HG02571 (cell line): ENCODE results near the gene RDH8.

ENCODE experiments used
- ATAC-seq: cut with Tn5 transposase; IDR thresholded peaks from one replicate; pipeline ENCODE4 v1.9.1; 2021; ENCODE audit warnings: mild to moderate bottlenecking, moderate library complexity; ENCODE audit not compliant: unreplicated experiment

The RDH8 gene

GRCh38 chr19:10036601-10037071, 23.4 kb downstream of the RDH8 start:
- ATAC-seq: no peak

DNA sequence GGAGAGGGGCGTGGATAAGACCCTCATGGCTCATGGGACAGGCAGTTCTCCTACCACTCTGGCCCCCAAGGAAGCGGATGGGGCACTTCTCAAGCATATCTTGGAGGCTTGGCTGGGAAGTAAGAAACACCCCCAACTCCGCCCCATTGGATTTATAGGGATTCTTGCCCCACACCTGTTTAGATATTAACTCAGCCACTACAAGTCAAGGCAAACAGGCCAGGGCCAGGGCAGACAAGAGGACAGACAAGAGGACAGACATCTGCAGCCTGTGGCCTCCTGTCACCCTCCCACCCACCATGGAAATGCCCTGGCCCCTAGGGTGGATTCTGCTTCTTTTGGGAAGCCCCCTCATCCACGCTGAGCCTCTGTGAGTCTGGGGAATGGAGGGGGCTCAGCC, 24.1 kb downstream of the RDH8 start:
- ATAC-seq: no peak

DNA sequence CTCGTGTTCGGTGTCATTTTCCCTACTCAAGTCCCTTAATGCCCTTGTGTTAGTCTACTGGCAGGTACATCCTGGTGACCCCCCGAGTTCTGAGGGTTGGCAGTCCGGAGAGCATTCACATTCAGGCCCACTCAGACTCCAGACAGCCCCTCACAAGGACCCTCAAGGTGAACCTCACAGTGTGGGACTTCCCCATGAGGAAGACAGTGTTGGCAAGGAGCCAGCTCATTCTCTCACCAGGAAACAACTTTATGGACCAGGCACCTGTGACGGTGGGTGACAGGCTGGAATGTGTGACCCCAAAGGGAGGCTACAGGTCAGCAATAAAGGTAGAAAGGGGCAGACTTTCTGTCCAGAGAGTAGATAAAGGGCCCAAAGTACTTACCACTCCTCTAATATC, 24.5 kb downstream of the RDH8 start:
- ATAC-seq: no peak

- ATAC-seq: no peak
Measured at GRCh38 chr19:10043286-10043927, 30.1 kb downstream of the RDH8 start.

- ATAC-seq: no peak
Measured at GRCh38 chr19:10044390-10044789, 31.1 kb downstream of the RDH8 start.

DNA sequence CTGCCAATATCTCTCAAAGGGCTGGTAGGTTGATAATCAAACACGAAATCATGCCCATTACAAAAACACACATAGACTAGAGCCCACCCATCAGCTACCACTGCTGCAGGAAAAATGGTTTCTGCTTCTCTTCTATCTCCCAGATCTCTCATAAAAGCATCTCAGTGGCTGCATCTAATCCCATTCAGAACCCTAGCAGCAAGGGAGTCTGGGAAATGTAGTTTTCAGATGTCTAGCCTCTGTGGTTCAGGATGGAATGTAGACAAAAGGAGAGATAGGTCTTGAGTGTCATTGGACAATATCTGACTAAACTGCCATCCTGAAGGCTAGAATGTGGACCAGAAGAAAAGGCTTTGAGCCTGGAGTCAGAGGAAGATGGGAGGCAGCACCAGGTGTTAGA, 32.1 kb downstream of the RDH8 start:
- no peak for ATAC-seq

DNA sequence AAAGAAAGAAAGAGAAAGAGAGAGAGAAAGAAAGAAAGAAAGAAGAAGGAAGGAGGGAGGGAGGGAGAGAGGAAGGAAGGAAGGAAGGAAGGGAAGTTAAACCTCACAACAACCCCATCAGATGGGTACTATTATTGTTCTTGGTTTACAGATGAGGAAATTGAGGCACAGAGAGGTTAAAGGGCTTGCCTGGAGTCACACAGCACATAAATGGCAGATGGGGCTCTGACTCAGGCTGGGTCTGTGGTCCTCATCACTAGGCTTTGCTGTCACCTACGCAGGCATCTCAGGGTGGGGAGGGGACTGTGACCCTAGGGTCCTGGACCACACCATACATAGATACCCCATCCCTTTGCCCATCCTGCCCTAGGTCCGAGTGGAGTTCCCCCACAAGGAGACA, 36.3 kb downstream of the RDH8 start:
- ATAC-seq: no peak

- no peak for ATAC-seq
Measured at GRCh38 chr19:10052602-10053360, 39.5 kb downstream of the RDH8 start.

DNA sequence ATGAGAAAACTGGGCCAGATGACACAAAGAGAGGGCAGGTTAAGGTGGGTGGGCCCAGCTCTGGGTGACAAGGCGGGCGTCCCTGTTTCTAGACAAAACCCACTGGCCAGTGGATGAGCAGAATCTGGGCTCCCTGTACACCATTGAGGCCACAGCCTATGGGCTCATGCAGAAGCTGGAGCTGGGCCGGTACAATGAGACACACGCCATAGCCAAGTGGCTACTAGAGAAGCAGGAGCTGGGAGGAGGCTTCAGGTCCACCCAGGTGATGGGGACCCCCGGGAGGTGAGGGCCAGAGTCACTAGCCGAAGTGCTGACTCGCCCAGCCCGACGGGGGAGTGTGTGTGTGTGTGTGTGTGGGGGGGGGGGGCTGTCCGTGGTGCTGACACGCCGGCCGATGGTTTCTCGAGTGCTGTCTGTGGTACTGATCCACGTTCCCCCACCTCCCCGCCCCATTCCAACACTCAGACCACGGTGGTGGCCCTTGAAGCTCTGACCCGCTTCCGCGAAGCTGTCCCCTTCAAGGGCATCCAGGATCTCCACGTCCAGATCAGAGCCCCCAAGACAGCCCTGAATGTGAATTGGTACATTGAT, 48.5 kb downstream of the RDH8 start:
- no peak for ATAC-seq

- no peak for ATAC-seq
Measured at GRCh38 chr19:10068205-10068604, 54.9 kb downstream of the RDH8 start.

- no peak for ATAC-seq
Measured at GRCh38 chr19:10069046-10069445, 55.8 kb downstream of the RDH8 start.

GRCh38 chr19:10070730-10071446, 57.6 kb downstream of the RDH8 start:
- no peak for ATAC-seq
